ENCODE measurements around the gene DCBLD1.
"Not testable (repeated sequence)": the region's sequence is repeated elsewhere in the genome, so short reads cannot be mapped to it uniquely, and the experiment has no call there.

DCBLD1 gene

GRCh38 chr6:117467876-117468275, 14.6 kb upstream of the DCBLD1 start:
- TF ChIP-seq, protein P1, sequence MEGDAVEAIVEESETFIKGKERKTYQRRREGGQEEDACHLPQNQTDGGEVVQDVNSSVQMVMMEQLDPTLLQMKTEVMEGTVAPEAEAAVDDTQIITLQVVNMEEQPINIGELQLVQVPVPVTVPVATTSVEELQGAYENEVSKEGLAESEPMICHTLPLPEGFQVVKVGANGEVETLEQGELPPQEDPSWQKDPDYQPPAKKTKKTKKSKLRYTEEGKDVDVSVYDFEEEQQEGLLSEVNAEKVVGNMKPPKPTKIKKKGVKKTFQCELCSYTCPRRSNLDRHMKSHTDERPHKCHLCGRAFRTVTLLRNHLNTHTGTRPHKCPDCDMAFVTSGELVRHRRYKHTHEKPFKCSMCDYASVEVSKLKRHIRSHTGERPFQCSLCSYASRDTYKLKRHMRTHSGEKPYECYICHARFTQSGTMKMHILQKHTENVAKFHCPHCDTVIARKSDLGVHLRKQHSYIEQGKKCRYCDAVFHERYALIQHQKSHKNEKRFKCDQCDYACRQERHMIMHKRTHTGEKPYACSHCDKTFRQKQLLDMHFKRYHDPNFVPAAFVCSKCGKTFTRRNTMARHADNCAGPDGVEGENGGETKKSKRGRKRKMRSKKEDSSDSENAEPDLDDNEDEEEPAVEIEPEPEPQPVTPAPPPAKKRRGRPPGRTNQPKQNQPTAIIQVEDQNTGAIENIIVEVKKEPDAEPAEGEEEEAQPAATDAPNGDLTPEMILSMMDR (IDR thresholded peaks at IDR 0.05; ENCODE audit: low read depth, low read length, poor library complexity, severe bottlenecking): no peak
- no peaks in the 10 kb centered on the region for H3F3A ChIP-seq (ENCODE audit: control insufficient read depth, insufficient read depth)
- no peaks in the 10 kb centered on the region for H3K4me1 ChIP-seq (ENCODE audit: control insufficient read depth, low read length)
- no peaks in the 10 kb centered on the region for H3K79me2 ChIP-seq (ENCODE audit: control insufficient read depth, low read length)
- no peak overlapping the region for H3K4me2 ChIP-seq (ENCODE audit: low read length)
- H3K27me3 ChIP-seq (ENCODE audit: control insufficient read depth, low read length): no peaks in the 10 kb centered on the region
- H3K9me3 ChIP-seq (ENCODE audit: control insufficient read depth, insufficient read depth, low read length): no peaks in the 10 kb centered on the region
- no peak overlapping the region for H3K4me3 ChIP-seq (ENCODE audit: low read length)
- H4K20me1 ChIP-seq (ENCODE audit: control insufficient read depth, insufficient read depth, low read depth, low read length): no peaks in the 10 kb centered on the region
- H3K9me2 ChIP-seq (replicated peaks; ENCODE audit: control insufficient read depth, low read length): no peaks in the 10 kb centered on the region
- H3K27ac ChIP-seq (ENCODE audit: low read depth, low read length): no peak overlapping the region
- H3K36me3 ChIP-seq (ENCODE audit: control insufficient read depth, low read length): no peaks in the 10 kb centered on the region

GRCh38 chr6:117468527-117468926, 13.9 kb upstream of the DCBLD1 start:
- not testable (repeated sequence) for H3K79me2 ChIP-seq (ENCODE audit: control insufficient read depth, low read length); H3K27ac ChIP-seq (ENCODE audit: low read depth, low read length); H3K4me3 ChIP-seq (ENCODE audit: low read length); H3F3A ChIP-seq (ENCODE audit: control insufficient read depth, insufficient read depth); H3K4me2 ChIP-seq (ENCODE audit: low read length); H4K20me1 ChIP-seq (ENCODE audit: control insufficient read depth, insufficient read depth, low read depth, low read length); H3K9me3 ChIP-seq (ENCODE audit: control insufficient read depth, insufficient read depth, low read length); H3K36me3 ChIP-seq (ENCODE audit: control insufficient read depth, low read length); H3K4me1 ChIP-seq (ENCODE audit: control insufficient read depth, low read length); H3K9me2 ChIP-seq (replicated peaks; ENCODE audit: control insufficient read depth, low read length); H3K27me3 ChIP-seq (ENCODE audit: control insufficient read depth, low read length)

DNA sequence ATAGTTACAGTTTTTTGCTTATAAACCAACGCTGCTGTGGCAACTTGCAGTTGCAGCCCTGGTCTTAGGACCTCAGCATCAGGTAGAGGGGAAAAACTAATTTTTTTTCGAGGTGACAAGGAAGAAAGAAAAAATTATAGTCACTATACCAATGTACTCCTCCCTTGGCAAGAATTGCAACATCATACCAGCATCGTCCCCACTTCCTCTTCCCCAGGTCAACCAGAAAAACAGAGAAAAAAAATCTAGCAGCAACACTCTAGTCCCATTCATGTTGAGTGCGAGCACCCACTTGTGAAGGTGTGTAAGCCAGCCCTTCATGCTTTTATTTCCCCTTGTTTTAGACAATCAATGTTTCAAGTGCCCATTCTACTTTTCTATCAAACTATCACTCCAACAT, 13.1 kb upstream of the DCBLD1 start:
- Histone ChIP-seq H3F3A (ENCODE audit: control insufficient read depth, insufficient read depth) (no peaks in the 10 kb centered on the region), H3K27ac (ENCODE audit: low read depth, low read length) (no peak overlapping the region), H4K20me1 (ENCODE audit: control insufficient read depth, insufficient read depth, low read depth, low read length) (no peaks in the 10 kb centered on the region), H3K27me3 (ENCODE audit: control insufficient read depth, low read length) (no peaks in the 10 kb centered on the region), H3K36me3 (ENCODE audit: control insufficient read depth, low read length) (no peaks in the 10 kb centered on the region), H3K79me2 (ENCODE audit: control insufficient read depth, low read length) (no peaks in the 10 kb centered on the region), H3K9me3 (ENCODE audit: control insufficient read depth, insufficient read depth, low read length) (no peaks in the 10 kb centered on the region), H3K4me2 (ENCODE audit: low read length) (no peak overlapping the region), H3K9me2 (replicated peaks; ENCODE audit: control insufficient read depth, low read length) (no peaks in the 10 kb centered on the region), H3K4me1 (ENCODE audit: control insufficient read depth, low read length) (no peaks in the 10 kb centered on the region), H3K4me3 (ENCODE audit: low read length) (no peak overlapping the region)
- no peak for TF ChIP-seq EZH2phosphoT487 (IDR thresholded peaks at IDR 0.05; ENCODE audit: borderline replicate concordance, low read length)
- TF ChIP-seq, protein P1 (IDR thresholded peaks at IDR 0.05; ENCODE audit: low read depth, low read length, poor library complexity, severe bottlenecking): no peak

GRCh38 chr6:117469791-117470190, 12.7 kb upstream of the DCBLD1 start:
- no peaks in the 10 kb centered on the region for H4K20me1 ChIP-seq (ENCODE audit: control insufficient read depth, insufficient read depth, low read depth, low read length)
- H3K4me3 ChIP-seq (ENCODE audit: low read length): no peak overlapping the region
- no peaks in the 10 kb centered on the region for H3K4me1 ChIP-seq (ENCODE audit: control insufficient read depth, low read length)
- H3K27me3 ChIP-seq (ENCODE audit: control insufficient read depth, low read length): no peaks in the 10 kb centered on the region
- no peaks in the 10 kb centered on the region for H3K79me2 ChIP-seq (ENCODE audit: control insufficient read depth, low read length)
- H3K9me2 ChIP-seq (replicated peaks; ENCODE audit: control insufficient read depth, low read length): no peaks in the 10 kb centered on the region
- no peak overlapping the region for H3K27ac ChIP-seq (ENCODE audit: low read depth, low read length)
- no peaks in the 10 kb centered on the region for H3F3A ChIP-seq (ENCODE audit: control insufficient read depth, insufficient read depth)
- no peaks in the 10 kb centered on the region for H3K9me3 ChIP-seq (ENCODE audit: control insufficient read depth, insufficient read depth, low read length)
- TF ChIP-seq EZH2phosphoT487 (IDR thresholded peaks at IDR 0.05; ENCODE audit: borderline replicate concordance, low read length): no peak
- TF ChIP-seq, protein P1 (IDR thresholded peaks at IDR 0.05; ENCODE audit: low read depth, low read length, poor library complexity, severe bottlenecking): no peak
- H3K4me2 ChIP-seq (ENCODE audit: low read length): no peak overlapping the region
- H3K36me3 ChIP-seq (ENCODE audit: control insufficient read depth, low read length): no peaks in the 10 kb centered on the region
